ENCODE data around the gene SUN3.

DNA sequence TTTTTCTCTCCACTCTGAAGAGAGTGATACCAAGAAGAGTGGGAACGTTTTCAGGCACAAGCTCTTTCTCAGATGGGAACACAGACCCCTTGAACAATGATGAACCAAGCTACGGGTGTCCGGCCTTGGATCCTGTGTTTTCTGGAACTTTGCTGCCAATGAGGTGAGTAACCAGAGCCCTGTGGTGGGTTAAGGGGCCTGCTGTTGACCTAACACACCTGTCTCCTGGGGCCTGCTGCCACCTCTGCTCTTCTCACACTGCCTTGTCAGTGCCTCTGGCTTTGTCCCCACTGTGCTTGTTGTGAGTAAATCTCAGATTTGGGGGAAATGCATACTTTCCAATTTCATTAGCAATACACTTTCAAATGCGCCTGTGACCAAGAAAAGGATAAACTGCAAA, 79.2 kb downstream of the SUN3 start:
- TF ChIP-seq POLR2A (IDR thresholded peaks at IDR 0.05) (no peak), POLR2AphosphoS5 (IDR thresholded peaks at IDR 0.05) (no peak), EP300 (IDR thresholded peaks at IDR 0.05) (no peak)
- TF ChIP-seq, protein P1, sequence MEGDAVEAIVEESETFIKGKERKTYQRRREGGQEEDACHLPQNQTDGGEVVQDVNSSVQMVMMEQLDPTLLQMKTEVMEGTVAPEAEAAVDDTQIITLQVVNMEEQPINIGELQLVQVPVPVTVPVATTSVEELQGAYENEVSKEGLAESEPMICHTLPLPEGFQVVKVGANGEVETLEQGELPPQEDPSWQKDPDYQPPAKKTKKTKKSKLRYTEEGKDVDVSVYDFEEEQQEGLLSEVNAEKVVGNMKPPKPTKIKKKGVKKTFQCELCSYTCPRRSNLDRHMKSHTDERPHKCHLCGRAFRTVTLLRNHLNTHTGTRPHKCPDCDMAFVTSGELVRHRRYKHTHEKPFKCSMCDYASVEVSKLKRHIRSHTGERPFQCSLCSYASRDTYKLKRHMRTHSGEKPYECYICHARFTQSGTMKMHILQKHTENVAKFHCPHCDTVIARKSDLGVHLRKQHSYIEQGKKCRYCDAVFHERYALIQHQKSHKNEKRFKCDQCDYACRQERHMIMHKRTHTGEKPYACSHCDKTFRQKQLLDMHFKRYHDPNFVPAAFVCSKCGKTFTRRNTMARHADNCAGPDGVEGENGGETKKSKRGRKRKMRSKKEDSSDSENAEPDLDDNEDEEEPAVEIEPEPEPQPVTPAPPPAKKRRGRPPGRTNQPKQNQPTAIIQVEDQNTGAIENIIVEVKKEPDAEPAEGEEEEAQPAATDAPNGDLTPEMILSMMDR (IDR thresholded peaks at IDR 0.05) = no peak
